ES-I3 (cell line): ENCODE results near the gene CABP7.
"Not testable (repeated sequence)": the region's sequence is repeated elsewhere in the genome, so short reads cannot be mapped to it uniquely, and the experiment has no call there.

Source experiments
- H3K36me3 ChIP-seq: 2 replicates; pipeline ENCODE4 v1.6.1; 2013; ENCODE audit warnings: mild to moderate bottlenecking, low read length, control low read depth, moderate library complexity; ENCODE audit not compliant: insufficient read depth
- H3K4me1 ChIP-seq: 2 replicates; pipeline ENCODE4 v1.6.1; 2013; ENCODE audit warnings: mild to moderate bottlenecking, control low read depth, low read length; ENCODE audit not compliant: insufficient read depth
- H3K9ac ChIP-seq: 2 replicates; pipeline ENCODE4 v1.6.1; 2013; ENCODE audit warnings: low read depth, mild to moderate bottlenecking, low read length, moderate library complexity
- H3K9me3 ChIP-seq: 2 replicates; pipeline ENCODE4 v1.6.1; 2013; ENCODE audit warnings: mild to moderate bottlenecking, low read length, moderate library complexity; ENCODE audit not compliant: control insufficient read depth, insufficient read depth

Gene CABP7

DNA sequence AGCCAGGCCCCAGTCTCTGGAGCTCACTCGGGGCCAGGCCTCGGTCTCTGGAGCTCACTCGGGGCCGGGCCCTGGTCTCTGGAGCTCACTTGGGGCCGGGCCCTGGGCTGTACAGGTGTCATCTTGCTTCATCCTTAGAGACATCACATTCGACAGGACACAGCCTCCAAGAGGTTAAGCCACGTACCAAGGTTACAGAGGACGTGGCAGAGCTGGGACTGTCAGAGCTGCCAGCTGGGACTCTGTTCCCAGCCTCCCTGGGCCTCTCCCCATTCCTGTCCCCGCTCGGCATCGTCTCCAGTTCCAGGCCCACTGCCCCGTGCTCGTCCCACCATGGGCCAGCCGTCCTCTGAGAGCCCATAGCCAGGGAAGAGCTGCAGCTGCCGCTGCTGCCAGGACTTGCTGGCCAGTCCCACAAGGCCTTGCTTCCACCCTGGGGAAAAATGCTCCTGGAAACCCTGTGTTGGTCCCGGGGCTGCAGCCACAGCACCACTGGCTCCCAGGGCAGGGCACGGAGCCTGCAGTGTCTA is 19.6 kb downstream of the CABP7 start:
- H3K9ac ChIP-seq: no peak overlapping the region
- H3K36me3 ChIP-seq: no peaks in the 10 kb centered on the region
- no peaks in the 10 kb centered on the region for H3K9me3 ChIP-seq
- H3K4me1 ChIP-seq: peaks cover 11% of the 10 kb centered on the region

DNA sequence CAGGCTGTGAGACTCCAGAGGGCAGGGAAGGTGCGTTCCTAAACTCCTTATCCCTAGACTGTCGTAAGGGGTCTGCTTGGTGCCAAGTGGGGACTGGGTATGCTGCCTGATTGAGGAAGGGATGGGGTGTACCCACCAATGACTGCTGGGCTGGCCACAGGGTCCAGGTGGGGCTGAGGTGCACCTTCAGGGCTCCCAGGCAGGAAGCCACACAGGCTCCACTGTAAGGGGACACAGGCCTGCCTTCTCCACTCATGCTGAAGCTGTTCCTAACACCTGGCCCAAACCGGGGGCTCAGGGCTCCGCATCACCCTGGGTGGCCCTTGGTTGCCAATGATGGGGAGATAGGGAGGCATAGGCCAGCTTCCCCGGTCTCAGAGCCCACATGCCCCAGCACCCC is 20.4 kb downstream of the CABP7 start:
- Histone ChIP-seq H3K36me3 (no peaks in the 10 kb centered on the region), H3K9ac (no peak overlapping the region), H3K4me1 (peaks cover 3% of the 10 kb centered on the region), H3K9me3 (no peaks in the 10 kb centered on the region)

DNA sequence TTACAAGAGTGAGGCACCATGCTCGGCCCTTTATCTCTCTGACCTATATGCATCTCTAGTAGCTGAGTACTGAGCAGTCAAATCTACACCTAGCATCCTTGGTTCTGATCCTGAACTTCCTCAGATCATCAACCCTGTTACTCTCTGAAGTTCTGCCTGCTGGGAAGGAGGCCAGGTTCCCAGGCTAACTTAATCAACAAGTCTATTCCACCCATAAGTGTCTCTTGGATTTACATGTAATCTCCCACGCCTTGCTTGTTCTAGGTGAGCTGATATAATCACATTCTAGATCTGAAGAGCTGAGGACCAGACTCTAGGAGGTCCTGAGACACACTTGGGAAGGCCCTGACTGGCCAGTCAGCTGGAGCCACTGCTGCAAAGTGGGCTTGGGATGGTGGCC is 22.1 kb downstream of the CABP7 start:
- H3K36me3 ChIP-seq: no peaks in the 10 kb centered on the region
- H3K4me1 ChIP-seq: no peaks in the 10 kb centered on the region; the same call in 1 of the 2 replicates

DNA sequence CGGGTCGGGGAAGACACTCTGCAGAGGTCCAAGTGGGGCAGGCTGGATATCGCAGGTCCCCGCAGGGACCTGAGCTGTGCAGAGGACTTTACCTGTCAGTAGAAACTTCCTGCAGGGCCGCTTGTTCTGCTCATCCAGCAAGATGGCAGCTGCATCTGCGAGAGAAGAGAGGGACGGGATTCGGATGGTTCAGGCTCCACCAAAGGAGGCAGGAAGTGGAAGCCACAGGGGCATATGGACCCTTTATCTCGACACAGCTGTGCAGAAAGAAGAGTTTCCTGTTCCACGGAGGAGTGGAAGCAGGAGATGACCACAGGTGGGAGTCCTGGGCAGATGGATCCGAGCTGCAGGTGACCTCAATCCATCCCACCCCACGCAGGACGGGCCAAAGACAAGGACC is 22.5 kb downstream of the CABP7 start:
- Histone ChIP-seq H3K9ac (no peak overlapping the region), H3K36me3 (no peaks in the 10 kb centered on the region), H3K4me1 (no peaks in the 10 kb centered on the region; the same call in 1 of the 2 replicates), H3K9me3 (no peaks in the 10 kb centered on the region)

More for the DNA sequence above, 22.1 kb downstream of the CABP7 start:
- Histone ChIP-seq H3K9ac (no peak overlapping the region), H3K9me3 (no peaks in the 10 kb centered on the region)

DNA sequence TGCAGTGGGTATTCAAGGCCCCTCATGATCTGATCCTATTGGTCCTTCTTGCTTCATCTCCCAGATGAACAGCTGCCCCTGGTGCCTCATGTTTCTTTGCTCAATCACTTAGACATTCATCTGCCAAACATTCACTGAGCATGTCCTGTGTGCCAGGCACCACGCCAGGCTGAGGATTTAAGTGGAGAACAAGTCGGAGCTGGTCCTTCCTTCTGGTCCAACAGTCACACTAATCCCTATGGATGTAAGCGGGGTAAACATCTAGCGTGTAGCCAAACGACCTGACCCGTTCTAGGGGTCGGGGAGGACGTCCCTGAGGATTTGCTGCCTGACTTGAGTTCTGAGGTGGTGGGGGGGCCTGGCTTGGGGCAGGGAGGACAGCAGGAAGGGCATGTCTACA is 25.1 kb downstream of the CABP7 start:
- H3K9ac ChIP-seq: no peak overlapping the region
- no peaks in the 10 kb centered on the region for H3K9me3 ChIP-seq
- H3K4me1 ChIP-seq: no peaks in the 10 kb centered on the region
- H3K36me3 ChIP-seq: no peaks in the 10 kb centered on the region

DNA sequence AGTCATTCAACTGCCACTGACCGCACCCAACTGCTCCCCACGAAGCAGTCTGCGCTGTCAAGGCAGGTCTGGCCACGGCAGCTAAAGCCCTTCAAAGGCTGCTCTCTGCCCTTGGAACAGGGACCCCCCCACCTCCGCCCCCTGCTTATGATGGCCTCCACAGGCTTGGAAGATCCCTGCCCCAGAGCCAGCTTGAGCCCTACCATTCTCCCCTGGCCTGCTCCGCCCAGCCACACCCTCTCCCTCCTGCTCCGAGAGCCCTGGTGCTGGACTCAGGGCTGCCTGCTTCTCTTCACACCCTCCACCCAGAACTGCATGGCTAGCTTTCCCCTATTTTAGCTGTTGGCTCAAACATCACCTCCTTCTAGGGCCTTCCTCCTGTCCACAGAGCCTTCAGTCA is 28.0 kb downstream of the CABP7 start:
- Histone ChIP-seq H3K9ac (no peak overlapping the region), H3K36me3 (no peaks in the 10 kb centered on the region), H3K4me1 (no peaks in the 10 kb centered on the region), H3K9me3 (no peaks in the 10 kb centered on the region)

DNA sequence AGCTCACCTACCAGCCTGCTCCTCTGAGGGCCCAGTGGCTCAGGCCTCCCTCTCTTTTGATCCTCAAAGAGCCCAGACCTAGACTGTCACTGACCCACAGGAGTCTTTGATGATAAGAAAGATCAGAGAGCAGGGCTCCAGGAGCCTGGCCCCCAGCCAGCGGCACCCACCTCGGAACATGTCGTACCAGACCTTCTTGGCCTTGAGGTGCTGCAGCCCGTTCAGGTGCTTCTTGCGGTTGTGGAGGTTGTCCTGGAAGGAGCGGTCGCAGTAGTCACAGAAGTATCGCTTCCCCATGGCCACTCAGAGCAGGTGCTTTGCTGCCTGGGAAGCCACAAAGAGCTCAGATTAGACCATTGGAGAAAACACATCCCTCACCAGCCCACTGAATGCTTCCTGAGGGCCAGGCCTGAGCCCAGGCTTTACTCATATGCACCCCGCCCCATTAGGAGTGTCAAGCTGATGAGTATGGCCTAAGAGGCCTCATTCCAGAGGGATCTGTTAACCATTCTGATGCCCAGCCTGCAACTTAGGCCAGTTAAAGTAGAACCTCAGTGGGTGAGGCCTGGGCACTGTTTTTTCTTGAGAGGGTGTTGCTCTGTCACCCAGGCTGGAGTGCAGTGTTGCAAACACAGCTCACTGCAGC is 28.6 kb downstream of the CABP7 start:
- Histone ChIP-seq H3K9ac (no peak overlapping the region), H3K36me3 (no peaks in the 10 kb centered on the region), H3K9me3 (no peaks in the 10 kb centered on the region), H3K4me1 (no peaks in the 10 kb centered on the region)

DNA sequence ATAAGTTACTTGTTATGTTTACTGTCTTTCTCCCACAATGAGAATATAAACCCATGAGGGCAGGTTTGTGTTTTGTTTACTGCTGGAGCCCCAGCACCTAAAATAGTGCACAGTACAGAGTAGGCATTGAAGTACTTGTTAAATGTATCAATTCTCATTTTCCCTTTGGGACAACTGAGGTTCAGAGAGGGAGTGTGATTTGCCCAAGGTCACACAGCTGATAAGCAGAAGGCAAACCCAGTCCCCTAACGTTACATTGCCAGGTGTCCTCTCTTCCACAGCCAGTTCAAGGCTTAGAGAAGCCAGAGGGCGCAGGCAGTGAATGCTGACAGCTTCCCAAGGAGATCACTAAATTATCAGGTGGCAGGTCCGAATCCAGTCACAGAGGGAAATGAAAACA is 30.2 kb downstream of the CABP7 start:
- H3K36me3 ChIP-seq: no peaks in the 10 kb centered on the region
- H3K9me3 ChIP-seq: no peaks in the 10 kb centered on the region
- H3K4me1 ChIP-seq: no peaks in the 10 kb centered on the region
- H3K9ac ChIP-seq: no peak overlapping the region

DNA sequence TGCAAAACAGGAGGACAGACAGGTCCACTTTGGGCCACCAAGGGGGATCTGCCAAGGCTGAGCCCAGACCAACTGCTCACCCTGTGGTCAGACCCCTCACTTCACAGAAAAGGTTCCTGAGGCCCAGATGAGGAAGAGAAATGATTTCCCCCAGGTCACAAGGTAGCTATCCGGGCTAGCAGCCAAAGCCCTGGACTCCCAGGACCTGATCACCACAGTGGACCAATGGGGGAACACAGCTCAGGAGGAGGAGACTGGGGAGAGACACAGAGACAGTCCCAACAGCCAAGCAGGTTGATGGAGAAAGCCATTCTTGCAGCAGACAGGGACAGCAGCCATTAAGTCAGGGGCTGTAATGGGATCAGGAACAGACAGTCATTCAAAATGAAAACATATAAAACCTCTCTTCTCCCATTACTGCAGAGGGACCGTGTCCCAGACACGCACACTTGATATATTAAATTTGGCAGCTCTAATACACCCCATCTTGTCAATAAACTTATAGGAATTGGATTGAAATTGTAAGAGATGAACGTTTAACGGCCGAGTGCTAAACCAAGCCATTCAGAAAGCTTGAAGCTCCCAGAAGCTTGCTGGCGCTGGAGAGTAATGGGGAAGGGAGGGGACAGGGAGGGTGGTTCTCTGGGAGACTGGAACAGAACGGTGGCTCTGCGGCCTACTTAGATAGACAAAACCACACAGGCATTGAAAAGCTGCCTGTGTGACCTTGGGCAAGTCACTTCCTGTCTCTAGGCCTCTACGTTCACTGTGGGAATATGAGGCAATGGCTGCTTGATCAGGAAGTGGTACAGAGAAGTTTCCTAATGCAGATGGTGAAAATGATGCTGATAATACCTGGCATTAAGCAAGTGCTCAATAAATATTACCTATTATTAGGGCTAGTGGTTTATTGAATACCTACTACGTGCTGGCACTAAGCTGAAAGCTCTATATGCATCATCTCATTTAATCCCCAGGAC is 31.0 kb downstream of the CABP7 start:
- no peaks in the 10 kb centered on the region for H3K4me1 ChIP-seq
- H3K9ac ChIP-seq: no peak overlapping the region
- no peaks in the 10 kb centered on the region for H3K36me3 ChIP-seq
- no peaks in the 10 kb centered on the region for H3K9me3 ChIP-seq

DNA sequence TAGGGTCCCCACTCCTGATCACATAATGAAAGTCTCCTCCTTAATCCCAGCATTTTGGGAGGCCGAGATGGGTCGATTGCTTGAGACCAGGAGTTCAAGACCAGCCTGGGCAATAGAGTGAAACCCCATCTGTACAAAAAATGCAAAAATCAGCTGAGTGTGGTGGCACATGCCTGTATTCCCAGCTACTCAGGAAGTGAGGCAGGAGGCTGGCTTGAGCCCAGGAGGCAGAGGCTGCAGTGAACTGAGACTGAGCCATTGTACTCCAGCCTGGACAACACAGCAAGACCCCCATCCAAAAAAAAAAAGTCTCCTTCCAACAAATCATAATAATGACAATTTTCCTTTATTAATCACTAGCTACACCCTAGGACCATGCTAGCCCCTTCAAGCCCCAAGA is 31.9 kb downstream of the CABP7 start:
- H3K4me1 ChIP-seq: no peaks in the 10 kb centered on the region
- H3K36me3 ChIP-seq: no peaks in the 10 kb centered on the region
- H3K9ac ChIP-seq: no peak overlapping the region

DNA sequence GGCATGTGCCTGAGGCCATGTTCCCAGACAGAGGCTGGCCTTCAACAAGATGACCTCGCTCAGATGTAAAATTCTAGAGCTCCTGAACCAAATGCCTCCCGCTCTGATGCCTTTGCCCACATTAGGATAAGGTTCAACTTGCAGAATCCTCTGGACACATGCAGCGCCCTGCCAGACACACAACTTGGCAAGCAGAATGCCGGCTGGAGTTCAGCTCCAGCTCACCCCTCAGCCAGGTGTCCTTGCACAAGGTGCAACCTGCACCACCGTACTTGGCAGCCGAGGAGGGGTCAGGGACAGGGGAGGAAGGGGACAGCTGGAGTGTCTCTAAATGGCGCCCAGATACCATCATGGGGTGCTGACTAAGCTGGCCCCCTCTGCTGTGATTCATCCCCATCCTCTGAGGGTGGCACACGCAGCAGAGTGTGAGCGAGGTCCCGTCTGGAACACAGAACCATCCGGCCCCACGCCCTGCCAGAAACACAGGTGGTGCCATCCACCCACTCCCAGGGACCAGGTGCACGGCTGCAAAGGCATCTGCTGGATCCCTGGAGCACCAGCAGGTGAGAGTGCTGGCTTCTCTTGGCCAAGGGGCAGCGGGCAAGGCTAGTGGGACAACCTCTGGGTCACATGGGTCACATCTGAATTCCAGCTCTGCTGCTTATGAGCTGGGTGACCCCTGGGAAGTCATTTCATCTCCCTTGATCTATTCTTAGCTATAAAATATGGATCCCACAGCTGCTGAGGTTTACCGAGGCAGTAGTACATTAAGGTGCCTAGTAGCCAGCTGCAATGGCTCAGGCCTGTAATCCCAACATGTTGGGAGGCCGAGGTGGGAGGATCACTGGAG is 34.2 kb downstream of the CABP7 start:
- no peaks in the 10 kb centered on the region for H3K4me1 ChIP-seq
- no peaks in the 10 kb centered on the region for H3K9me3 ChIP-seq
- no peaks in the 10 kb centered on the region for H3K36me3 ChIP-seq
- no peak overlapping the region for H3K9ac ChIP-seq

More for the DNA sequence above, 31.9 kb downstream of the CABP7 start:
- no peaks in the 10 kb centered on the region for H3K9me3 ChIP-seq

DNA sequence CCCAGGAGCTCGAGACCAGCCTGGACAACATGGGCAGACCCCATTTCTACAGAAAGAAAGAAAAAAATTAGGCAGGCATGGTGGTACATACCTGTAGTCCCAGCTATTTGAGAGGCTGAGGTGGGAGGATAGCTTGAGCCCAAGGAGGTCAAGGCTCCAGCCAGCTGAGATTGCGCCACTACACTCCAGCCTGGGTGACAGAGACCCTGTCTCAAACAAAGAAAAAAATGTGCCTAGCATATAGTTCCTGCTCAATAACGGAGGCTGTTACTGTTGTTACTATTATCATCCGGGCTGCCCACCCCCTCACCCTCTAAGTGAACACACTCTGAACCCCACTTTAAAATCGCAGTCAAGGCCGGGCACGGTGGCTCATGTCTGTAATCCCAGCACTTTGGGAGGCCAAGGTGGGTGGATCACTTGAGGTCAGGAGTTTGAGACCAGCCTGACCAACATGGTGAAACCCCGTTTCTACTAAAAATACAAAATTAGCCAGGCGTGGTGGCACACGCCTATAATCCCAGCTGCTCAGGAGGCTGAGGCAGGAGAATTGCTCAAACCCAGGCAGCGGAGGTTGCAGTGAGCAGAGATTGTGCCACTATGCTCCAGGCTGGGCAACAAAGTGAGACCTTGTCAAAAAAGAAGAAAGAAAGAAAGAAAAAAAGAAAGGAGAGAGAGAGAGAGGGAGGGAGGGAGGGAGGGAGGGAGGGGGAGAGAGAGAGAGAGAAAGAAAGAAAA is 35.0 kb downstream of the CABP7 start:
- H3K4me1 ChIP-seq, H3K9me3 ChIP-seq, H3K9ac ChIP-seq, H3K36me3 ChIP-seq: not testable (repeated sequence)

DNA sequence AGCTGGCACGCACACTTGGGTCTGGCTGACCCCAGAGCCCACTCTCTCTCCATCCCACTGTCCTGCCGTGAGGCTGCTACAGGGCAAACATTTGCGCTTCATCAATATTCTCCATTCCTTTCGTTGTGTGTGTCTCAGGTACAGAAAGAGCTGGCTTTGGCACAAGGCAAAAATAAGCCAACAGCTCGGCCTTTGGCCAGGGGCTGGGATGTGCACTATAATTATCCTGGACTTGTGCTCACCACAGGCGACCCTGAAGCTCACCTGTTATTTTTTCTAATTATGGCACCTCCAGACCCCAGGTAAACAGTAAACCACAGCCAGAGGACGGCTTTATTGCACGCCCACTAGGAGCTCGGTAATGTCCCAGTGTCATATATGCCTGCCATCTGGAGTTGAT is 36.1 kb downstream of the CABP7 start:
- no peaks in the 10 kb centered on the region for H3K9me3 ChIP-seq
- no peaks in the 10 kb centered on the region for H3K36me3 ChIP-seq
- no peak overlapping the region for H3K9ac ChIP-seq
- H3K4me1 ChIP-seq: no peaks in the 10 kb centered on the region

DNA sequence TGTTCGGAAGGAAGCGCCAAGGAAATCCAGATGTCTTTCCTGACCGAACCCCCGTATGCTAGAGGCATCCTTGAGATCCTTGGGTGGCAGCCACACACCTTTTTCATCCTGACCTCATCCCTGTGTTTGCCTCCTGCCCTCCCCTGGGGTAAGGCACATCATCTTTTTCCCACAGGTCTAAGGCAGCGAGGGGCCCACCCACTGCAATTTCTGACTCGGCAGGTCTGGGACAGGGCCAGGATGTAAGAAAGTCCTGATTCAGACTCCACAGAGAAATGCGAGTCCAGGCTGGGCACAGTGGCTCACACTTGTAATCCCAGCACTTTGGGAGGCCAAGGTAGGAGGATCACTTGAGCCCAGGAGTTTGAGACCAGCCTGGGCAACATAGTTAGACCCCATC is 36.5 kb downstream of the CABP7 start:
- Histone ChIP-seq H3K9me3 (no peaks in the 10 kb centered on the region), H3K9ac (no peak overlapping the region), H3K36me3 (no peaks in the 10 kb centered on the region), H3K4me1 (no peaks in the 10 kb centered on the region)
